K562 (cell line): ENCODE results near the gene YES1. TPM values are rescaled to one million over a fixed set of nuclear protein-coding genes. Genes with fewer than 3 reads are reported as not detected.
A peak's percentile ranks its signal among the peaks of the same experiment; 100 is the strongest.

ENCODE experiments used
- CC2D1A ChIP-seq: fragments of 450-650 bp; IDR thresholded peaks from 2 replicates; pipeline ENCODE4 v1.6.1; 2017; ENCODE audit warnings: mild to moderate bottlenecking
- ETV1 ChIP-seq: fragments of 450-650 bp; conservative IDR thresholded peaks from 2 replicates; pipeline ENCODE4 v1.6.1; 2016; ENCODE audit warnings: missing genetic modification characterization, control low read depth, low read depth, missing compliant biosample characterization
- EWSR1 ChIP-seq: fragments of 450-650 bp; IDR thresholded peaks from 2 replicates; pipeline ENCODE4 v1.6.1; 2018; ENCODE audit warnings: borderline replicate concordance, mild to moderate bottlenecking, low read depth, moderate library complexity; ENCODE audit not compliant: partially characterized antibody
- FOXK2 ChIP-seq, 2 experiments: fragments of 450-650 bp; IDR thresholded peaks in 1 of 2; conservative IDR thresholded peaks in 1 of 2; 2 replicates each; pipeline ENCODE4 v1.6.1; 2016; ENCODE audit warnings: low read depth in 2 of 2, mild to moderate bottlenecking in 1 of 2
- HNRNPL ChIP-seq: fragments of 200-400 bp; formaldehyde crosslinking; IDR thresholded peaks from 2 replicates; pipeline ENCODE4 v1.6.1; 2017; ENCODE audit warnings: low read depth, mild to moderate bottlenecking, low read length
- HSF4 ChIP-seq: fragments of 250-450 bp; sonication (Bioruptor Pico); IDR thresholded peaks from 2 replicates; pipeline ENCODE4 v2.1.2; 2022; ENCODE audit warnings: mild to moderate bottlenecking, moderate library complexity, borderline replicate concordance
- MECOM ChIP-seq: fragments of 250-450 bp; sonication (Bioruptor Pico); IDR thresholded peaks from 2 replicates; pipeline ENCODE4 v1.8.0; 2022; ENCODE audit warnings: inconsistent platforms
- MIER1 ChIP-seq: fragments of 450-650 bp; IDR thresholded peaks from 2 replicates; pipeline ENCODE4 v1.6.1; 2016; ENCODE audit warnings: antibody characterized with exemption, mild to moderate bottlenecking, low read depth
- NFRKB ChIP-seq: fragments of 450-650 bp; IDR thresholded peaks from 2 replicates; pipeline ENCODE4 v1.6.1; 2016; ENCODE audit warnings: low read depth
- NRF1 ChIP-seq, 2 experiments: fragments of 450-650 bp; IDR thresholded peaks in 1 of 2; conservative IDR thresholded peaks in 1 of 2; 2 replicates each; pipeline ENCODE4 v1.6.1; 2014; ENCODE audit warnings: mild to moderate bottlenecking in 2 of 2
- POLR2H ChIP-seq: IDR thresholded peaks from 2 replicates; pipeline ENCODE4 v1.6.1; 2016; ENCODE audit warnings: missing genetic modification characterization, low read depth, mild to moderate bottlenecking, control low read depth, missing compliant biosample characterization, moderate library complexity
- RCOR1 ChIP-seq, 2 experiments: IDR thresholded peaks; 2 replicates each; pipeline ENCODE4 v1.6.1; 2012; ENCODE audit warnings: low read depth in 2 of 2, low read length in 2 of 2, borderline replicate concordance in 1 of 2, improper control_type of control experiment in 1 of 2
- SIN3A ChIP-seq, 2 experiments: fragments of 150-350 bp in 1 of 2; IDR thresholded peaks; 2 replicates each; pipeline ENCODE4 v1.6.1; 2011 to 2016; ENCODE audit warnings: borderline replicate concordance in 2 of 2, low read depth in 2 of 2, low read length in 2 of 2, mild to moderate bottlenecking in 2 of 2, moderate library complexity in 2 of 2; ENCODE audit not compliant: control insufficient read depth in 1 of 2
- SP2 ChIP-seq: IDR thresholded peaks from 2 replicates; pipeline ENCODE4 v1.6.1; 2011; ENCODE audit warnings: mild to moderate bottlenecking, low read depth, low read length, moderate library complexity; ENCODE audit not compliant: poor library complexity, severe bottlenecking; ENCODE audit errors: extremely low read depth
- XRCC5 ChIP-seq: fragments of 200-400 bp; formaldehyde crosslinking; IDR thresholded peaks from 2 replicates; pipeline ENCODE4 v1.6.1; 2017; ENCODE audit warnings: low read depth, mild to moderate bottlenecking, low read length
- ZFPM2 ChIP-seq: fragments of 250-450 bp; sonication (Bioruptor Pico); IDR thresholded peaks from 2 replicates; pipeline ENCODE4 v1.5.1; 2022; ENCODE audit warnings: mild to moderate bottlenecking
- ZNF274 ChIP-seq: IDR thresholded peaks from 2 replicates; pipeline ENCODE4 v1.6.1; 2011; ENCODE audit warnings: low read depth, mild to moderate bottlenecking, low read length, moderate library complexity, borderline replicate concordance
- ZNF830 ChIP-seq: fragments of 250-450 bp; sonication (Bioruptor Pico); IDR thresholded peaks from 2 replicates; pipeline ENCODE4 v1.5.0; 2021; ENCODE audit warnings: mild to moderate bottlenecking
- polyA plus RNA-seq, 8 experiments: library from polyadenylated mRNA; depleted of rRNA in 4 of 8; stranded (reverse) in 5 of 8; unstranded in 3 of 8; fragments of >200 nt; fragmentation: Nextera tagmentation in 2 of 8; fragmentation: Illumina TruSeq in 1 of 8; extraction: Ambion mirVana in 2 of 8; extraction: Trizol in 1 of 8; gene quantifications; 2 replicates each; pipeline versions ENCODE4 v1.2.1 to v1.2.3, GENCODE V29; 2011 to 2014; ENCODE audit warnings: inconsistent platforms in 1 of 8, missing spikeins in 1 of 8
- total RNA-seq, 7 experiments: library from RNA; depleted of rRNA in 6 of 7; stranded (reverse); fragments of >200 nt in 6 of 7; fragmentation: Illumina TruSeq in 2 of 7; extraction: Trizol in 2 of 7; gene quantifications; 2 replicates each; pipeline versions ENCODE4 v1.2.1 to v1.2.3, GENCODE V29; 2011 to 2021; ENCODE audit warnings: low replicate concordance in 1 of 7
- TF ChIP-seq, protein P1 (sequence below): fragments of 250-450 bp; sonication (Bioruptor Pico); IDR thresholded peaks from 2 replicates; pipeline ENCODE4 v1.4.0; 2020; ENCODE audit warnings: mild to moderate bottlenecking, moderate library complexity
- TF ChIP-seq, protein P2 (sequence below): fragments of 250-450 bp; sonication (Bioruptor Pico); IDR thresholded peaks from 2 replicates; pipeline ENCODE4 v1.4.0; 2020; ENCODE audit warnings: mild to moderate bottlenecking
- TF ChIP-seq, protein P3 (sequence below): sonication (generic); formaldehyde crosslinking; IDR thresholded peaks from 2 replicates; pipeline ENCODE4 v1.5.0; 2020; ENCODE audit warnings: missing genetic modification reagents
- TF ChIP-seq, protein P4 (sequence below): fragments of 450-650 bp; IDR thresholded peaks from 2 replicates; pipeline ENCODE4 v1.6.1; 2016; ENCODE audit warnings: missing biosample characterization, missing genetic modification characterization

The YES1 gene
- total and polyA plus RNA-seq, 9 of the 15 experiments (the other 6 are each of a cell fraction or from before 2014, with no cell fraction given), result 37.2 to 115 (median 77.7) TPM

DNA sequence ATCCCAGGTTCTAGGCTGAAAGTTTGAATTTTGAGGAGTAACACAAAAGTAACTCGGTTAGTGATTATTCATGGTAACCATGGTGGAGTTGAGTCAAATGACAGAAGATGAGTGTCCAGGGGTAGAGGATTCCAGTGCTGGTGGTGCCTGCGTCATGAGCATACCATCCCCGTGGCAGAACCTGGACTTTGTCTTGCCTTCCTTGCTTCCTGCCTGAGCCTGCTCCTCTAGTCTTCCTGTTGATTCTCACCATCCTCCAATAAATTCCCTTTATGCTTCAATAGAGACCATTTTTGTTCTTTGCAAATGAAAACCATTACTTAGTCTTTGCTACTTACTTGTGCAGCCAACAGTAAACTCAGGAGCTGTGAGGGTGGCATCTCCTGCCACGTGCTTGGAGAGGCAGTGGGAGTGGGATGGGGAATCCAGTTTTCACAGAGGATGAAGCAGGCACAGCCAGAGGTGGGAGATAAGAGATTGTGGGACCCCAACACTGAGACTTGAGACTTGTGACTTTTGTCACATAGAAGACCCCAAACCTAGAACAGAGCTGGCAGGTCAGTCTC is 4.1 kb upstream of the YES1 start (continued):
- TF ChIP-seq ETV1 (tag) (0 out of 2 replicates have a peak, but pooled peaks have one; percentile 8), NRF1 (conservative IDR thresholded peaks at IDR 0.05 in 1 of 2, IDR thresholded peaks at IDR 0.05 in 1 of 2) (no peak), MIER1 (no peak), SP2 (no peak), HSF4 (CRISPR knock-in tag) (no peak), ZFPM2 (no peak), EWSR1 (no peak), POLR2H (no peak), XRCC5 (no peak), NFRKB (no peak), ZNF274 (no peak), HNRNPL (no peak), SIN3A (IDR thresholded peaks at IDR 0.05; ENCODE audit: borderline replicate concordance in 2 of 2, control insufficient read depth in 1 of 2, low read depth in 2 of 2, low read length in 2 of 2) (no peak), MECOM (0 out of 2 replicates have a peak, but pooled peaks have one; percentile 51), CC2D1A (no peak), ZNF830 (no peak), RCOR1 (IDR thresholded peaks at IDR 0.05; ENCODE audit: borderline replicate concordance in 1 of 2, low read depth in 2 of 2, low read length in 2 of 2) (no peak), FOXK2 (conservative IDR thresholded peaks at IDR 0.05 in 1 of 2, IDR thresholded peaks at IDR 0.05 in 1 of 2; ENCODE audit: low read depth in 2 of 2) (no peak)
- TF ChIP-seq, protein P1, sequence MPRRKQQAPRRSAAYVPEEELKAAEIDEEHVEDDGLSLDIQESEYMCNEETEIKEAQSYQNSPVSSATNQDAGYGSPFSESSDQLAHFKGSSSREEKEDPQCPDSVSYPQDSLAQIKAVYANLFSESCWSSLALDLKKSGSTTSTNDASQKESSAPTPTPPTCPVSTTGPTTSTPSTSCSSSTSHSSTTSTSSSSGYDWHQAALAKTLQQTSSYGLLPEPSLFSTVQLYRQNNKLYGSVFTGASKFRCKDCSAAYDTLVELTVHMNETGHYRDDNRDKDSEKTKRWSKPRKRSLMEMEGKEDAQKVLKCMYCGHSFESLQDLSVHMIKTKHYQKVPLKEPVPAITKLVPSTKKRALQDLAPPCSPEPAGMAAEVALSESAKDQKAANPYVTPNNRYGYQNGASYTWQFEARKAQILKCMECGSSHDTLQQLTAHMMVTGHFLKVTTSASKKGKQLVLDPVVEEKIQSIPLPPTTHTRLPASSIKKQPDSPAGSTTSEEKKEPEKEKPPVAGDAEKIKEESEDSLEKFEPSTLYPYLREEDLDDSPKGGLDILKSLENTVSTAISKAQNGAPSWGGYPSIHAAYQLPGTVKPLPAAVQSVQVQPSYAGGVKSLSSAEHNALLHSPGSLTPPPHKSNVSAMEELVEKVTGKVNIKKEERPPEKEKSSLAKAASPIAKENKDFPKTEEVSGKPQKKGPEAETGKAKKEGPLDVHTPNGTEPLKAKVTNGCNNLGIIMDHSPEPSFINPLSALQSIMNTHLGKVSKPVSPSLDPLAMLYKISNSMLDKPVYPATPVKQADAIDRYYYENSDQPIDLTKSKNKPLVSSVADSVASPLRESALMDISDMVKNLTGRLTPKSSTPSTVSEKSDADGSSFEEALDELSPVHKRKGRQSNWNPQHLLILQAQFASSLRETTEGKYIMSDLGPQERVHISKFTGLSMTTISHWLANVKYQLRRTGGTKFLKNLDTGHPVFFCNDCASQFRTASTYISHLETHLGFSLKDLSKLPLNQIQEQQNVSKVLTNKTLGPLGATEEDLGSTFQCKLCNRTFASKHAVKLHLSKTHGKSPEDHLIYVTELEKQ, result peak; percentile 69; the same call in 1 of the 2 replicates
- TF ChIP-seq, protein P2, sequence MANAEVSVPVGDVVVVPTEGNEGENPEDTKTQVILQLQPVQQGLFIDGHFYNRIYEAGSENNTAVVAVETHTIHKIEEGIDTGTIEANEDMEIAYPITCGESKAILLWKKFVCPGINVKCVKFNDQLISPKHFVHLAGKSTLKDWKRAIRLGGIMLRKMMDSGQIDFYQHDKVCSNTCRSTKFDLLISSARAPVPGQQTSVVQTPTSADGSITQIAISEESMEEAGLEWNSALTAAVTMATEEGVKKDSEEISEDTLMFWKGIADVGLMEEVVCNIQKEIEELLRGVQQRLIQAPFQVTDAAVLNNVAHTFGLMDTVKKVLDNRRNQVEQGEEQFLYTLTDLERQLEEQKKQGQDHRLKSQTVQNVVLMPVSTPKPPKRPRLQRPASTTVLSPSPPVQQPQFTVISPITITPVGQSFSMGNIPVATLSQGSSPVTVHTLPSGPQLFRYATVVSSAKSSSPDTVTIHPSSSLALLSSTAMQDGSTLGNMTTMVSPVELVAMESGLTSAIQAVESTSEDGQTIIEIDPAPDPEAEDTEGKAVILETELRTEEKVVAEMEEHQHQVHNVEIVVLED, result no peak
- TF ChIP-seq, protein P3, sequence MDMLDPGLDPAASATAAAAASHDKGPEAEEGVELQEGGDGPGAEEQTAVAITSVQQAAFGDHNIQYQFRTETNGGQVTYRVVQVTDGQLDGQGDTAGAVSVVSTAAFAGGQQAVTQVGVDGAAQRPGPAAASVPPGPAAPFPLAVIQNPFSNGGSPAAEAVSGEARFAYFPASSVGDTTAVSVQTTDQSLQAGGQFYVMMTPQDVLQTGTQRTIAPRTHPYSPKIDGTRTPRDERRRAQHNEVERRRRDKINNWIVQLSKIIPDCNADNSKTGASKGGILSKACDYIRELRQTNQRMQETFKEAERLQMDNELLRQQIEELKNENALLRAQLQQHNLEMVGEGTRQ (CRISPR knock-in tag), result no peak
- TF ChIP-seq, protein P4, sequence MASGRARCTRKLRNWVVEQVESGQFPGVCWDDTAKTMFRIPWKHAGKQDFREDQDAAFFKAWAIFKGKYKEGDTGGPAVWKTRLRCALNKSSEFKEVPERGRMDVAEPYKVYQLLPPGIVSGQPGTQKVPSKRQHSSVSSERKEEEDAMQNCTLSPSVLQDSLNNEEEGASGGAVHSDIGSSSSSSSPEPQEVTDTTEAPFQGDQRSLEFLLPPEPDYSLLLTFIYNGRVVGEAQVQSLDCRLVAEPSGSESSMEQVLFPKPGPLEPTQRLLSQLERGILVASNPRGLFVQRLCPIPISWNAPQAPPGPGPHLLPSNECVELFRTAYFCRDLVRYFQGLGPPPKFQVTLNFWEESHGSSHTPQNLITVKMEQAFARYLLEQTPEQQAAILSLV (tag), result no peak
